Stimulated activated CD8-positive, alpha-beta memory T cell treated with anti-CD3 and anti-CD28 coated beads, Interleukin-15, amount 100 ng/mL, for 48 hours (primary cell): Measurements from ENCODE around the gene ERAL1.
A peak's percentile ranks its signal among the peaks of the same experiment; 100 is the strongest.

Experiments used
- DNase-seq, 2 donors: peaks; one replicate each; pipeline ENCODE4 v3.0.0-alpha.2; 2020; ENCODE audit warnings: low read depth in 2 of 2

ERAL1 gene

GRCh38 chr17:28878158-28878910 is 23.5 kb downstream of the ERAL1 start:
- no peak for DNase-seq

GRCh38 chr17:28878981-28879380 is 24.2 kb downstream of the ERAL1 start:
- DNase-seq = no peak

- no peak for DNase-seq
Measured at GRCh38 chr17:28879886-28880571, 25.2 kb downstream of the ERAL1 start.

- no peak for DNase-seq
Measured at GRCh38 chr17:28880572-28880945, 25.7 kb downstream of the ERAL1 start.

- DNase-seq = no peak
Measured at GRCh38 chr17:28881533-28882056, 26.8 kb downstream of the ERAL1 start.

- no peak for DNase-seq
Measured at GRCh38 chr17:28882154-28882895, 27.5 kb downstream of the ERAL1 start.

GRCh38 chr17:28883967-28884702 is 29.3 kb downstream of the ERAL1 start:
- no peak for DNase-seq

- no peak for DNase-seq
Measured at GRCh38 chr17:28885363-28885762, 30.5 kb downstream of the ERAL1 start.

GRCh38 chr17:28885951-28886350 is 31.1 kb downstream of the ERAL1 start:
- no peak for DNase-seq

GRCh38 chr17:28887871-28888471 is 33.2 kb downstream of the ERAL1 start:
- DNase-seq = no peak

- DNase-seq = no peak
Measured at GRCh38 chr17:28888832-28889231, 34.0 kb downstream of the ERAL1 start.

- no peak for DNase-seq
Measured at GRCh38 chr17:28889996-28890395, 35.2 kb downstream of the ERAL1 start.

GRCh38 chr17:28891201-28891600 is 36.4 kb downstream of the ERAL1 start:
- no peak for DNase-seq

- DNase-seq = no peak
Measured at GRCh38 chr17:28892024-28892423, 37.2 kb downstream of the ERAL1 start.

GRCh38 chr17:28893248-28894183 is 38.7 kb downstream of the ERAL1 start:
- DNase-seq = peak in 1 of 2 donors; percentile 41

GRCh38 chr17:28895794-28896447 is 41.1 kb downstream of the ERAL1 start:
- no peak for DNase-seq

- no peak for DNase-seq
Measured at GRCh38 chr17:28896491-28896883, 41.7 kb downstream of the ERAL1 start.

- DNase-seq = peak; percentile 38 to 45
Measured at GRCh38 chr17:28896884-28897768, 42.3 kb downstream of the ERAL1 start, which contains the start of gene FLOT2. TSS of gene FLOT2 (minus strand) at chr17:28897733. CDS start at chr17:28897574, 159 bp downstream.
